IMR-90 (cell line): ENCODE measurements around the gene TLDC2. TPM values are rescaled to one million over a fixed set of nuclear protein-coding genes. Genes with fewer than 3 reads are reported as not detected.
A peak's percentile ranks its signal among the peaks of the same experiment; 100 is the strongest.

Experiments used
- ATAC-seq: fragments of 200-7000 bp; cut with Tn5 transposase; 2 replicates; pipeline ENCODE4 v1.9.1; 2020; ENCODE audit warnings: low read depth, mild to moderate bottlenecking, moderate library complexity
- BruUV-seq: library from RNA; stranded (reverse); fragments of 400-500 nt; replicated peaks from 2 replicates; lab custom pipeline; 2021; lab: Mats Ljungman, UMichigan
- CTCF ChIA-PET: fragments of 300-600 bp; formaldehyde crosslinking; extraction: SDS; loops from one replicate; lab custom pipeline; 2021; ENCODE audit warnings: antibody characterized with exemption; lab: Yijun Ruan, JAX
- POLR2A ChIA-PET: fragments of 300-600 bp; sonication (Branson Sonifier 250); formaldehyde crosslinking; loops from one replicate; lab custom pipeline; 2022; ENCODE audit warnings: antibody characterized with exemption; ENCODE audit not compliant: unreplicated experiment; lab: Charles Lee
- DNase-seq: peaks from one replicate; pipeline ENCODE4 v3.0.0; 2013
- H2AFZ ChIP-seq: replicated peaks from 2 replicates; pipeline ENCODE3; 2013; ENCODE audit warnings: low read length, mild to moderate bottlenecking; ENCODE audit not compliant: poor library complexity
- H2AK5ac ChIP-seq: 2 replicates; pipeline ENCODE4 v1.6.1; 2013; ENCODE audit warnings: low read depth, low read length, inconsistent platforms
- H2AK9ac ChIP-seq: replicated peaks from 2 replicates; pipeline ENCODE3; 2013; ENCODE audit warnings: mild to moderate bottlenecking, low read depth, low read length, moderate library complexity; ENCODE audit not compliant: poor library complexity
- H2BK120ac ChIP-seq: 2 replicates; pipeline ENCODE4 v1.6.1; 2013; ENCODE audit warnings: low read depth, low read length, inconsistent platforms
- H2BK15ac ChIP-seq: 3 replicates; pipeline ENCODE4 v1.6.1; 2013; ENCODE audit warnings: low read depth, low read length, inconsistent platforms
- H2BK20ac ChIP-seq: 2 replicates; pipeline ENCODE4 v1.6.1; 2013; ENCODE audit warnings: low read depth, mild to moderate bottlenecking, inconsistent platforms, low read length, moderate library complexity
- H2BK5ac ChIP-seq: 2 replicates; pipeline ENCODE4 v1.6.1; 2013; ENCODE audit warnings: mild to moderate bottlenecking, low read depth, low read length, inconsistent platforms; ENCODE audit not compliant: poor library complexity, severe bottlenecking
- H3K14ac ChIP-seq: replicated peaks from 2 replicates; pipeline ENCODE4 v1.6.1; 2013; ENCODE audit warnings: low read depth, low read length, inconsistent platforms
- H3K18ac ChIP-seq: 2 replicates; pipeline ENCODE4 v1.6.1; 2013; ENCODE audit warnings: low read depth, low read length, control low read depth
- H3K23ac ChIP-seq: 2 replicates; pipeline ENCODE4 v1.6.1; 2013; ENCODE audit warnings: low read depth, low read length, inconsistent platforms
- H3K27ac ChIP-seq: 2 replicates; pipeline ENCODE4 v1.5.1; 2013; ENCODE audit warnings: mild to moderate bottlenecking, control low read depth, low read length; ENCODE audit not compliant: insufficient read depth
- H3K27me3 ChIP-seq: 2 replicates; pipeline ENCODE4 v1.6.1; 2013; ENCODE audit warnings: low read length; ENCODE audit not compliant: control insufficient read depth, insufficient read depth
- H3K36me3 ChIP-seq: 2 replicates; pipeline ENCODE4 v1.6.1; 2013; ENCODE audit warnings: low read length, mixed read lengths; ENCODE audit not compliant: control insufficient read depth, insufficient read depth
- H3K4ac ChIP-seq: 2 replicates; pipeline ENCODE4 v1.6.1; 2013; ENCODE audit warnings: low read depth, low read length, inconsistent platforms
- H3K4me1 ChIP-seq: 2 replicates; pipeline ENCODE4 v1.6.1; 2013; ENCODE audit warnings: low read length, mixed read lengths; ENCODE audit not compliant: control insufficient read depth, insufficient read depth
- H3K4me2 ChIP-seq: 2 replicates; pipeline ENCODE4 v1.6.1; 2013; ENCODE audit warnings: low read depth, mild to moderate bottlenecking, control low read depth, low read length, moderate library complexity
- H3K4me3 ChIP-seq: 2 replicates; pipeline ENCODE4 v1.5.1; 2013; ENCODE audit warnings: low read depth, mild to moderate bottlenecking, control low read depth, low read length, moderate library complexity; ENCODE audit not compliant: insufficient read depth
- H3K56ac ChIP-seq: 2 replicates; pipeline ENCODE4 v1.6.1; 2013; ENCODE audit warnings: low read length, inconsistent platforms; ENCODE audit not compliant: insufficient read depth; ENCODE audit errors: extremely low read depth
- H3K79me1 ChIP-seq, 2 experiments: 2 replicates each; pipeline ENCODE4 v1.6.1; 2013; ENCODE audit warnings: low read length in 2 of 2, inconsistent platforms in 1 of 2, low read depth in 1 of 2
- H3K9ac ChIP-seq: 2 replicates; pipeline ENCODE4 v1.6.1; 2013; ENCODE audit warnings: low read depth, low read length, control low read depth
- H3K9me1 ChIP-seq: 2 replicates; pipeline ENCODE4 v1.6.1; 2013; ENCODE audit warnings: low read length, inconsistent platforms; ENCODE audit not compliant: insufficient read depth
- H3K9me3 ChIP-seq: 2 replicates; pipeline ENCODE4 v1.6.1; 2013; ENCODE audit warnings: low read length; ENCODE audit not compliant: control insufficient read depth, insufficient read depth
- H4K20me1 ChIP-seq: 2 replicates; pipeline ENCODE4 v1.6.1; 2013; ENCODE audit warnings: low read length, inconsistent platforms; ENCODE audit not compliant: insufficient read depth
- H4K5ac ChIP-seq: 2 replicates; pipeline ENCODE4 v1.6.1; 2013; ENCODE audit warnings: mild to moderate bottlenecking, low read depth, low read length, control low read depth
- H4K8ac ChIP-seq, 2 experiments: 2 replicates each; pipeline ENCODE4 v1.6.1; 2013; ENCODE audit warnings: low read depth in 2 of 2, low read length in 2 of 2, control low read depth in 1 of 2, inconsistent platforms in 1 of 2
- H4K91ac ChIP-seq: 2 replicates; pipeline ENCODE4 v1.6.1; 2013; ENCODE audit warnings: low read depth, low read length, inconsistent platforms; ENCODE audit not compliant: insufficient read depth
- CEBPB ChIP-seq: IDR thresholded peaks from 2 replicates; pipeline ENCODE4 v1.6.1; 2012; ENCODE audit warnings: low read depth, low read length, improper control_type of control experiment
- WGBS, 2 experiments: methylation state at CpG; one replicate each; pipeline versions ENCODE4 v1.1.5 to v1.1.7; 2013; ENCODE audit warnings: missing lambda C conversion rate in 2 of 2; ENCODE audit not compliant: insufficient read length in 1 of 2; ENCODE audit errors: extremely low coverage in 2 of 2; 5-methylcytosine and 5-hydroxymethylcytosine counted together
- dilution Hi-C: fragments of 300-500 bp; cut with HindIII; formaldehyde crosslinking; loops from one replicate; pipeline ENCODE4 v1.14.3; 2018; ENCODE audit warnings: low sequenced_read_pairs; ENCODE audit not compliant: unreplicated experiment
- in situ Hi-C: fragments of 300-500 bp; cut with MboI; formaldehyde crosslinking; loops from 3 replicates; pipeline ENCODE4 v1.14.3; 2019; ENCODE audit warnings: low sequenced_read_pairs, inconsistent platforms, mixed read lengths
- intact Hi-C: fragments of 100-400 bp; cut with micrococcal nuclease; formaldehyde crosslinking; loops from 2 replicates; pipeline ENCODE4 v1.10.0; 2022
- polyA plus RNA-seq, 3 experiments: library from polyadenylated mRNA; depleted of rRNA; stranded (reverse); fragments of >200 nt; gene quantifications; 2 replicates each; pipeline ENCODE4 v1.2.3, GENCODE V29; 2012; ENCODE audit warnings: low replicate concordance in 1 of 3
- total RNA-seq: library from RNA; depleted of rRNA; stranded (reverse); fragments of >200 nt; gene quantifications from 2 replicates; pipeline ENCODE4 v1.2.3, GENCODE V29; 2012
- TF ChIP-seq, protein P1 (sequence below): fragments of 150-350 bp; IDR thresholded peaks from 2 replicates; pipeline ENCODE4 v1.6.1; 2017; ENCODE audit warnings: mild to moderate bottlenecking, antibody characterized with exemption, low read length, low read depth

The TLDC2 gene
- total and polyA plus RNA-seq, 2 of the 4 experiments (the other 2 are of a cell fraction) = 0.18 to 0.19 TPM

DNA sequence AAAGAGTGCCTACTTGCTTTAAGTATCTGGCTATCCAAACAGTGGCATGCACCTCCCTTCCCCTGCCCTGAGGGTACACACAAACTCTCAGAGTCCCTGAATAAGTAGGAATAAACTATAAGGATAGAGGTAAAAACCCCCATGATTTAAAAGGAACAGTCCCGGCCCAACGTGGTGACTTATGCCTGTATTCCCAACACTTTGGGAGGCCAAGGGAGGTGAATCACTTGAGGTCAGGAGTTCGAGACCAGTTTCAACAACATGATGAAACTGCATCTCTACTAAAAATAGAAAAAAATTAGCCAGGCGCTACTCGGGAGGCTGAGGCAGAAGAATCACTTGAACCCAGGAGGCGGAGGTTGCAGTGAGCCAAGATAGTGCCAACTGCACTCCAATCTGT, 53.4 kb downstream of the TLDC2 start:
- Histone ChIP-seq H4K5ac (no peak overlapping the region), H4K8ac (no peak overlapping the region), H3K4ac (no peak overlapping the region), H3K4me1 (peaks cover 1% of the 10 kb centered on the region; the same call in 1 of the 2 replicates), H3K9ac (no peak overlapping the region), H2BK15ac (no peak overlapping the region), H3K14ac (no peak overlapping the region), H2BK5ac (no peak overlapping the region), H2BK20ac (no peak overlapping the region), H3K4me3 (no peak overlapping the region), H3K27me3 (no peaks in the 10 kb centered on the region), H2AFZ (no peak overlapping the region), H3K9me3 (no peaks in the 10 kb centered on the region), H2BK120ac (no peak overlapping the region), H2AK9ac (no peak overlapping the region), H4K20me1 (no peaks in the 10 kb centered on the region), H3K36me3 (0 out of 2 replicates have a peak, but pooled peaks cover 1% of the 10 kb centered on the region), H3K23ac (no peak overlapping the region), H3K4me2 (no peak overlapping the region), H3K56ac (no peak overlapping the region), H4K91ac (no peak overlapping the region), H3K18ac (no peak overlapping the region), H2AK5ac (no peak overlapping the region), H3K79me1 (no peaks in the 10 kb centered on the region), H3K9me1 (no peaks in the 10 kb centered on the region), H3K27ac (no peak overlapping the region)
- BruUV-seq = no TSS peak
- peak; percentile 44; the same call in 1 of the 2 replicates for ATAC-seq
- dilution Hi-C loops = no loop called here
- intact Hi-C loops = no loop called here
- POLR2A ChIA-PET = no interaction called here
- in situ Hi-C loops = no loop called here
- CTCF ChIA-PET = interaction anchor here (0.6 kb wide), 1 partner anchor 21 kb away, joined by 3 read pairs; no protein-coding TSS in a partner anchor
- TF ChIP-seq, protein P1, sequence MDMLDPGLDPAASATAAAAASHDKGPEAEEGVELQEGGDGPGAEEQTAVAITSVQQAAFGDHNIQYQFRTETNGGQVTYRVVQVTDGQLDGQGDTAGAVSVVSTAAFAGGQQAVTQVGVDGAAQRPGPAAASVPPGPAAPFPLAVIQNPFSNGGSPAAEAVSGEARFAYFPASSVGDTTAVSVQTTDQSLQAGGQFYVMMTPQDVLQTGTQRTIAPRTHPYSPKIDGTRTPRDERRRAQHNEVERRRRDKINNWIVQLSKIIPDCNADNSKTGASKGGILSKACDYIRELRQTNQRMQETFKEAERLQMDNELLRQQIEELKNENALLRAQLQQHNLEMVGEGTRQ = no peak
- 0 out of 2 replicates have a peak, but pooled peaks have one; percentile 15 for TF ChIP-seq CEBPB
- no CpG with 5 or more reads among the region's 6 CpGs for WGBS, 2 experiments
- DNase-seq = peak; percentile 69
